GM18505 (cell line): ENCODE data around the gene PANK3.
"Not testable (repeated sequence)": the region's sequence is repeated elsewhere in the genome, so short reads cannot be mapped to it uniquely, and the experiment has no call there.

ENCODE experiments used
- ATAC-seq: cut with Tn5 transposase; IDR thresholded peaks from one replicate; pipeline ENCODE4 v1.9.1; 2021; ENCODE audit not compliant: unreplicated experiment
- POLR2A ChIP-seq: IDR thresholded peaks from 4 replicates; pipeline ENCODE4 v1.6.1; 2011; ENCODE audit warnings: borderline replicate concordance; ENCODE audit not compliant: insufficient read depth, insufficient read length; ENCODE audit errors: extremely low read depth

Gene PANK3

GRCh38 chr5:168583742-168584482 lies 4.7 kb upstream of the PANK3 start:
- peak; percentile 23 for ATAC-seq
- TF ChIP-seq POLR2A: no peak

- ATAC-seq: not testable (repeated sequence)
Observed at GRCh38 chr5:168580814-168581469, 1.8 kb upstream of the PANK3 start.

GRCh38 chr5:168580227-168580508 lies 1.0 kb upstream of the PANK3 start:
- ATAC-seq: no peak

GRCh38 chr5:168579488-168580226 lies 489 bp upstream of the PANK3 start:
- TF ChIP-seq POLR2A: peak; percentile 98
- ATAC-seq: peak; percentile 93

More at GRCh38 chr5:168580227-168580508, 1.0 kb upstream of the PANK3 start:
- no peak for TF ChIP-seq POLR2A

- ATAC-seq: no peak
- no peak for TF ChIP-seq POLR2A
Observed at GRCh38 chr5:168578006-168578405, 1.2 kb downstream of the PANK3 start.

GRCh38 chr5:168575391-168576372 lies 3.5 kb downstream of the PANK3 start:
- TF ChIP-seq POLR2A: no peak
- ATAC-seq: no peak

- not testable (repeated sequence) for ATAC-seq
Observed at GRCh38 chr5:168574156-168574555, 5.0 kb downstream of the PANK3 start.

GRCh38 chr5:168573663-168574062 lies 5.5 kb downstream of the PANK3 start:
- ATAC-seq: not testable (repeated sequence)

- no peak for TF ChIP-seq POLR2A
- ATAC-seq: no peak
Observed at GRCh38 chr5:168570490-168571328, 8.5 kb downstream of the PANK3 start.

GRCh38 chr5:168568738-168569137 lies 10.4 kb downstream of the PANK3 start:
- no peak for TF ChIP-seq POLR2A
- no peak for ATAC-seq

- ATAC-seq: no peak
- TF ChIP-seq POLR2A: no peak
Observed at GRCh38 chr5:168563959-168564358, 15.2 kb downstream of the PANK3 start.

- ATAC-seq: no peak
- no peak for TF ChIP-seq POLR2A
Observed at GRCh38 chr5:168562279-168562678, 16.9 kb downstream of the PANK3 start.

GRCh38 chr5:168557389-168557788 lies 21.8 kb downstream of the PANK3 start:
- no peak for TF ChIP-seq POLR2A
- ATAC-seq: no peak
